ENCODE data around the gene DNAJB2.

Gene DNAJB2

GRCh38 chr2:219331560-219332213 is 52.5 kb downstream of the DNAJB2 start:
- Mint-ChIP-seq H3K4me1 (peaks cover 5% of the 10 kb centered on the region), H3K9me3 (peaks cover 5% of the 10 kb centered on the region), H3K27ac (no peak overlapping the region), H3K4me3 (no peak overlapping the region), H3K36me3 (ENCODE audit: low read depth) (no peaks in the 10 kb centered on the region), H3K27me3 (ENCODE audit: low read depth) (peaks cover 98% of the 10 kb centered on the region)
- TF ChIP-seq, protein P1, sequence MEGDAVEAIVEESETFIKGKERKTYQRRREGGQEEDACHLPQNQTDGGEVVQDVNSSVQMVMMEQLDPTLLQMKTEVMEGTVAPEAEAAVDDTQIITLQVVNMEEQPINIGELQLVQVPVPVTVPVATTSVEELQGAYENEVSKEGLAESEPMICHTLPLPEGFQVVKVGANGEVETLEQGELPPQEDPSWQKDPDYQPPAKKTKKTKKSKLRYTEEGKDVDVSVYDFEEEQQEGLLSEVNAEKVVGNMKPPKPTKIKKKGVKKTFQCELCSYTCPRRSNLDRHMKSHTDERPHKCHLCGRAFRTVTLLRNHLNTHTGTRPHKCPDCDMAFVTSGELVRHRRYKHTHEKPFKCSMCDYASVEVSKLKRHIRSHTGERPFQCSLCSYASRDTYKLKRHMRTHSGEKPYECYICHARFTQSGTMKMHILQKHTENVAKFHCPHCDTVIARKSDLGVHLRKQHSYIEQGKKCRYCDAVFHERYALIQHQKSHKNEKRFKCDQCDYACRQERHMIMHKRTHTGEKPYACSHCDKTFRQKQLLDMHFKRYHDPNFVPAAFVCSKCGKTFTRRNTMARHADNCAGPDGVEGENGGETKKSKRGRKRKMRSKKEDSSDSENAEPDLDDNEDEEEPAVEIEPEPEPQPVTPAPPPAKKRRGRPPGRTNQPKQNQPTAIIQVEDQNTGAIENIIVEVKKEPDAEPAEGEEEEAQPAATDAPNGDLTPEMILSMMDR (IDR thresholded peaks at IDR 0.05; ENCODE audit: unreplicated experiment in 3 of 3): no peak

GRCh38 chr2:219332542-219332941 is 53.4 kb downstream of the DNAJB2 start, which contains the start of gene RESP18:
Gene RESP18, minus strand, starts transcription at chr2:219332744.
- no peak within 1 kb of the TSS for H3K4me3 Mint-ChIP-seq
- no peak within 1 kb of the TSS for H3K27ac Mint-ChIP-seq
- H3K4me1 Mint-ChIP-seq: peaks cover 5% of the 10 kb centered on the region
- no peaks in the 10 kb centered on the region for H3K36me3 Mint-ChIP-seq (ENCODE audit: low read depth)
- H3K9me3 Mint-ChIP-seq: peaks cover 7% of the 10 kb centered on the region
- peaks cover 96% of the 10 kb centered on the region for H3K27me3 Mint-ChIP-seq (ENCODE audit: low read depth)
- TF ChIP-seq, protein P1 (IDR thresholded peaks at IDR 0.05; ENCODE audit: unreplicated experiment in 3 of 3): no peak

GRCh38 chr2:219334076-219334475 is 54.9 kb downstream of the DNAJB2 start:
- H3K27ac Mint-ChIP-seq: no peak overlapping the region
- peaks cover 96% of the 10 kb centered on the region for H3K27me3 Mint-ChIP-seq (ENCODE audit: low read depth)
- H3K4me1 Mint-ChIP-seq: peaks cover 5% of the 10 kb centered on the region

GRCh38 chr2:219335373-219335786 is 56.2 kb downstream of the DNAJB2 start:
- Mint-ChIP-seq H3K4me1 (peaks cover 5% of the 10 kb centered on the region), H3K27ac (no peak overlapping the region), H3K9me3 (peaks cover 7% of the 10 kb centered on the region), H3K36me3 (ENCODE audit: low read depth) (no peaks in the 10 kb centered on the region), H3K27me3 (ENCODE audit: low read depth) (peaks cover 95% of the 10 kb centered on the region), H3K4me3 (no peak overlapping the region)
- TF ChIP-seq, protein P1 (IDR thresholded peaks at IDR 0.05; ENCODE audit: unreplicated experiment in 3 of 3): no peak

More at GRCh38 chr2:219334076-219334475, 54.9 kb downstream of the DNAJB2 start:
- no peak overlapping the region for H3K4me3 Mint-ChIP-seq
- H3K36me3 Mint-ChIP-seq (ENCODE audit: low read depth): no peaks in the 10 kb centered on the region
- peaks cover 7% of the 10 kb centered on the region for H3K9me3 Mint-ChIP-seq
- TF ChIP-seq, protein P1 (IDR thresholded peaks at IDR 0.05; ENCODE audit: unreplicated experiment in 3 of 3): no peak

All from nephron (organoid).